HEK293 (cell line): Measurements from ENCODE around the gene PAFAH1B2.
"Not testable (repeated sequence)": the region's sequence is repeated elsewhere in the genome, so short reads cannot be mapped to it uniquely, and the experiment has no call there.

Source experiments
- CTCF ChIA-PET: fragments of 350-600 bp; formaldehyde crosslinking; extraction: SDS; loops from one replicate; lab custom pipeline; 2021; ENCODE audit warnings: antibody characterized with exemption; lab: Yijun Ruan, JAX
- POLR2A ChIA-PET: fragments of 300-600 bp; formaldehyde crosslinking; extraction: SDS; loops from one replicate; lab custom pipeline; 2020; ENCODE audit warnings: antibody characterized with exemption, inconsistent platforms; lab: Yijun Ruan, JAX
- H3K27ac ChIP-seq: fragments of 200-500 bp; sonication (Bioruptor generic); 2 replicates; pipeline ENCODE4 v1.5.1; 2014; ENCODE audit warnings: low read depth, low read length, control low read depth, inconsistent platforms; ENCODE audit errors: extremely low read depth
- H3K36me3 ChIP-seq, 2 experiments: fragments of 200-500 bp in 1 of 2; sonication (Bioruptor generic) in 1 of 2; 1 replicate in 1 of 2; 2 replicates in 1 of 2; pipeline ENCODE4 v1.5.1; 2014 to 2017; ENCODE audit warnings: inconsistent platforms in 2 of 2, low read length in 2 of 2; ENCODE audit not compliant: control insufficient read depth in 2 of 2, insufficient read depth in 1 of 2
- H3K4me1 ChIP-seq: fragments of 200-500 bp; sonication (Bioruptor generic); 2 replicates; pipeline ENCODE4 v1.5.1; 2014; ENCODE audit warnings: mild to moderate bottlenecking, low read length, inconsistent platforms; ENCODE audit not compliant: control insufficient read depth, insufficient read depth
- H3K4me3 ChIP-seq: 2 replicates; pipeline ENCODE4 v1.5.1; 2011; ENCODE audit warnings: low read depth, mild to moderate bottlenecking, control low read depth, low read length, moderate library complexity
- H3K9me3 ChIP-seq: fragments of 200-500 bp; sonication (Bioruptor generic); 2 replicates; pipeline ENCODE4 v1.5.1; 2014; ENCODE audit warnings: low read depth, low read length, inconsistent platforms; ENCODE audit not compliant: control insufficient read depth, insufficient read depth
- AEBP2 ChIP-seq: fragments of 450-650 bp; formaldehyde crosslinking; IDR thresholded peaks from 2 replicates; pipeline ENCODE4 v1.5.1; 2016; ENCODE audit warnings: missing biosample characterization, missing genetic modification characterization, borderline replicate concordance
- PBX3 ChIP-seq: sonication (generic); formaldehyde crosslinking; IDR thresholded peaks from 2 replicates; pipeline ENCODE4 v1.8.1; 2022; ENCODE audit warnings: mild to moderate bottlenecking, moderate library complexity, missing genetic modification reagents
- PRDM10 ChIP-seq: fragments of 450-650 bp; formaldehyde crosslinking; IDR thresholded peaks from 2 replicates; pipeline ENCODE4 v1.5.1; 2016; ENCODE audit warnings: missing biosample characterization, missing genetic modification characterization
- PRDM2 ChIP-seq: fragments of 450-650 bp; formaldehyde crosslinking; IDR thresholded peaks from 2 replicates; pipeline ENCODE4 v1.5.1; 2016; ENCODE audit warnings: missing biosample characterization, missing genetic modification characterization, borderline replicate concordance
- ZBTB21 ChIP-seq: fragments of 450-650 bp; formaldehyde crosslinking; IDR thresholded peaks from 2 replicates; pipeline ENCODE4 v1.5.1; 2017; ENCODE audit warnings: missing biosample characterization, missing genetic modification characterization
- ZBTB8A ChIP-seq: fragments of 450-650 bp; formaldehyde crosslinking; IDR thresholded peaks from 2 replicates; pipeline ENCODE4 v1.5.1; 2016; ENCODE audit warnings: missing biosample characterization, missing genetic modification characterization
- ZNF121 ChIP-seq: fragments of 450-650 bp; formaldehyde crosslinking; IDR thresholded peaks from 2 replicates; pipeline ENCODE4 v1.5.1; 2016; ENCODE audit warnings: missing biosample characterization, missing genetic modification characterization
- ZNF16 ChIP-seq: fragments of 450-650 bp; formaldehyde crosslinking; IDR thresholded peaks from 2 replicates; pipeline ENCODE4 v1.5.1; 2016; ENCODE audit warnings: low read depth, missing biosample characterization, missing genetic modification characterization
- ZNF175 ChIP-seq: fragments of 450-650 bp; formaldehyde crosslinking; IDR thresholded peaks from 2 replicates; pipeline ENCODE4 v1.5.1; 2016; ENCODE audit warnings: missing biosample characterization, missing genetic modification characterization
- ZNF202 ChIP-seq: fragments of 450-650 bp; formaldehyde crosslinking; IDR thresholded peaks from 2 replicates; pipeline ENCODE4 v1.5.1; 2016; ENCODE audit warnings: missing biosample characterization, missing genetic modification characterization, borderline replicate concordance
- ZNF561 ChIP-seq: fragments of 450-650 bp; IDR thresholded peaks from 2 replicates; pipeline ENCODE4 v1.5.1; 2018; ENCODE audit warnings: missing biosample characterization, missing genetic modification characterization, borderline replicate concordance
- ZNF571 ChIP-seq: fragments of 450-650 bp; formaldehyde crosslinking; IDR thresholded peaks from 2 replicates; pipeline ENCODE4 v1.5.0; 2017; ENCODE audit warnings: missing biosample characterization, missing genetic modification characterization
- ZNF639 ChIP-seq: fragments of 450-650 bp; formaldehyde crosslinking; IDR thresholded peaks from 2 replicates; pipeline ENCODE4 v1.5.1; 2016; ENCODE audit warnings: missing biosample characterization, missing genetic modification characterization
- ZNF645 ChIP-seq: fragments of 450-650 bp; formaldehyde crosslinking; IDR thresholded peaks from 2 replicates; pipeline ENCODE4; 2016; ENCODE audit warnings: missing biosample characterization, missing genetic modification characterization
- ZNF707 ChIP-seq: fragments of 450-650 bp; formaldehyde crosslinking; IDR thresholded peaks from 2 replicates; pipeline ENCODE4 v1.5.1; 2016; ENCODE audit warnings: missing biosample characterization, missing genetic modification characterization
- ZNF843 ChIP-seq: fragments of 450-650 bp; formaldehyde crosslinking; IDR thresholded peaks from 2 replicates; pipeline ENCODE4 v1.5.1; 2016; ENCODE audit warnings: missing biosample characterization, missing genetic modification characterization
- ZSCAN16 ChIP-seq: fragments of 450-650 bp; formaldehyde crosslinking; IDR thresholded peaks from 2 replicates; pipeline ENCODE4 v1.5.1; 2016; ENCODE audit warnings: missing biosample characterization, missing genetic modification characterization

PAFAH1B2 gene

GRCh38 chr11:117209351-117210125 lies 65.5 kb downstream of the PAFAH1B2 start:
- H3K4me3 ChIP-seq, POLR2A ChIA-PET, H3K4me1 ChIP-seq, H3K27ac ChIP-seq, H3K9me3 ChIP-seq: not testable (repeated sequence)
- CTCF ChIA-PET, result interaction anchor here (1.2 kb wide), 1 partner anchor 8 kb away, joined by 4 read pairs; no protein-coding TSS in a partner anchor
- peaks cover 0 to 39% of the 10 kb centered on the region in 2 experiments; a peak in 1 of 3 replicates for H3K36me3 ChIP-seq

GRCh38 chr11:117210620-117211019 lies 66.5 kb downstream of the PAFAH1B2 start:
- no peak for TF ChIP-seq PRDM10 (tag by site-specific recombination)
- TF ChIP-seq ZNF639 (tag by site-specific recombination), result no peak
- TF ChIP-seq PRDM2 (tag by site-specific recombination), result no peak
- TF ChIP-seq AEBP2 (tag by site-specific recombination), result no peak
- no peak for TF ChIP-seq ZNF16
- TF ChIP-seq ZNF202 (tag by site-specific recombination), result no peak
- TF ChIP-seq ZNF707, result no peak
- TF ChIP-seq ZBTB21 (tag by site-specific recombination), result no peak
- TF ChIP-seq ZNF645 (tag by site-specific recombination), result no peak
- TF ChIP-seq PBX3 (CRISPR knock-in tag), result no peak
- no peak for TF ChIP-seq ZNF175 (tag by site-specific recombination)
- TF ChIP-seq ZNF571, result no peak
- TF ChIP-seq ZNF561 (tag by site-specific recombination), result no peak
- TF ChIP-seq ZNF843, result no peak
- TF ChIP-seq ZSCAN16 (tag by site-specific recombination), result no peak
- TF ChIP-seq ZNF121, result no peak
- TF ChIP-seq ZBTB8A (tag by site-specific recombination), result no peak
- ChIA-PET CTCF (interaction anchor here (0.8 to 1.2 kb wide), 2 partner anchors 9 kb away, joined by 3 to 4 read pairs; no protein-coding TSS in a partner anchor), POLR2A (no interaction called here)
- H3K4me3 ChIP-seq, result no peak overlapping the region
- H3K4me1 ChIP-seq, result no peaks in the 10 kb centered on the region
- no peaks in the 10 kb centered on the region for H3K9me3 ChIP-seq
- peaks cover 0 to 36% of the 10 kb centered on the region in 2 experiments; a peak in 1 of 3 replicates for H3K36me3 ChIP-seq
- no peak overlapping the region for H3K27ac ChIP-seq
